Limb (tissue), 2 donors: ENCODE data around the gene HEPN1.

Experiments
- DNase-seq, 2 donors: peaks; one replicate each; pipeline ENCODE4 v3.0.0-alpha.2; 2016; ENCODE audit errors: extremely low spot score in 2 of 2

HEPN1 gene

GRCh38 chr11:124899383-124900145 is 19.5 kb upstream of the HEPN1 start:
- peak in 1 of 2 donors; percentile 23 for DNase-seq

DNA sequence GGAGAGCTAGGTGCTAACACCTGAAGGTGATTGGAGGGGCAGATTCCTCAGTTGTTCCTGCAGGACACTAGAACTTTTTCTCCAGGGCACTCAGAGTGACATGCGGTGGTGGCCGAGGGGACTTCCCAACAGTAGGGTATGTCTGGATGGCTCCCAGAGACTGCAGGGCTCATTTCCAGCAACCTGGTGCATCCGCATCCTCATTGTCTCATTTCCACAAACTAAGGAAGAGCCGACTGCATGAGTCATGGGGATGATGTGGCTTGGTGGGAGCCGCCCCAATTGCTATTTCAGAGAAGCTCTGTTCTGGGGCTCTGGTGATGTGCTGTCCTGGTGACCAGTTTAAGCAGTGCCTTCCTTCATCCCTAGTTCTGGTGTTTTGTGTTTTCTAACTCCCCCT is 18.6 kb upstream of the HEPN1 start:
- peak in 1 of 2 donors; percentile 29 for DNase-seq

- no peak for DNase-seq
These were observed 16.4 kb upstream of the HEPN1 start for GRCh38 chr11:124902616-124903015.

GRCh38 chr11:124915541-124916369 is 3.3 kb upstream of the HEPN1 start:
- no peak for DNase-seq

- no peak for DNase-seq
These were observed 2.7 kb upstream of the HEPN1 start for GRCh38 chr11:124916370-124916710.

- no peak for DNase-seq
These were observed 1.9 kb upstream of the HEPN1 start for GRCh38 chr11:124917115-124917637.

- DNase-seq, result no peak
These were observed 848 bp downstream of the HEPN1 start for GRCh38 chr11:124919898-124920297.

DNA sequence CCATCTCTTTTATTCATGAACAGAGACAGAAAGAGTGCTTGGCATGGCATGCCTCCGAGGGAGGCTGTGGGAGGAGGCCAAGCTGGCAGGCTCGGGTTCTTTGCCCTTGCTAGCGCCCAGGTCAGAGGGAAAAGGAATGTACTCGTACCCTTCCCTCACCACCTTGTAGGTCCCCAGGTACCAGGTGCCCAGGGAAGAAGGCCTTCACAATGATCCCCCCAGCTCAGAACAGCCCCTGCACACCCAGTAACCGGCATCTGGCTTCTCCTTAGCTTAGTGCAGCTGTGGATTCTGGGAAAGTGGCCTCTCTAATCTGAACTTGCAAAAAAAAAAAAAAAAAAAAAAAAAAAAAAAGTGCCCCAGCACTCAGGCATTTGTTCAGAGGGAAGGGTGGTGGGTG is 1.3 kb downstream of the HEPN1 start:
- DNase-seq, result no peak

DNA sequence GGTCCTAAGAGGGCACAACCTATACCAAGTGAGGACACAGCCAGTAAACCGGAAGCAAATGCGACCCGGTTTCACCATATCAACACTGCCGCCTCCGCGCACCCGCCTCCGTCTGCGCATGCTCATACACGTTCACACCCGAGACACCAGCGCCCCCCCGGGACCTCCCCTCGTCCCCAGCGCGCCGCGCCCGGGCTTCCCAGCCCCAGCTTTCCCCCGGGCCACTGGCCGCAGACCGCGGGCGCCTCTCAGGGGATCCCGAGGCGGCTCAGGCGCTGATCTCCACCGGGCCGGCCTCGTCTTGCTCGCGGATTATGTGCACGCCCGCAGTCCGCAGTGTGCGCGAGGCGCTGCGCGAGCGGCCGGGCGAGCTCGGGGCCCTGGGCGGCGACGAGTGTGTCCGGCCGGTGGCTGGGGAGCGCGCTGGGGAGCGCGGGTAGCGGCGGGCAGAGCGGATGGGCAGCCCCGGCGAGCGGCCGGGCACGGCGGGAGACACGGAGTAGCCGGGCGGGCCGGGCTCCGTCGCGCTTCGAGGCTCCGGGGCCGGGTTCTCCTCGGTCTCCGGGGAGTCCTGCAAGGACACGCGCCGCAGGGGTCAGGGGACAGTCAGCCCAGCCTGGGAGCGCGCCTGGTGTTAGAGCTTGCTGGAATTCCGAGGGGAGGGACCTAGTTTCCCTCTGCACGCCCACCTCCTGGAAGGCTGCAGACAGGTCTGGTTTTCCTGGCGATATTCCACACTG is 2.0 kb downstream of the HEPN1 start:
- DNase-seq, result peak; percentile 68 to 90

DNA sequence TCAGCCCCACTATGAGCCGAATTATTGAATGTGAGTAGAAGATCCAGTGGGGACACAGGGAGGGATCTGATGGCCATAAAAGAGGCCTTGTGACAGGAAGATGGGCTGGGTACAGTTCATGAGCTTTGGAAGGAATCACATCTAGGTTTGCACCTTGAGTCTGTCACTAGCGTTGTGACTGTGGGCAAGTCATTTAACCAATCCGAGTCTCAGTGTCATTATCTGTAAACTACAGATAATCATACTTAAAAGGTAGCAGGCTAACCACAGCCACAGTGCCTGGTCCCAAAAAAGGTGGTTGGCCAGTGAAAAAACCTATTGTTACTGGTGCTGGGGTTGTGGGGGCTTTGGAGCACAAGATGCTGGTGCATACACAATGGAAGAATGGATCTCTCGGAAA is 3.8 kb downstream of the HEPN1 start:
- no peak for DNase-seq

GRCh38 chr11:124923296-124923695 is 4.2 kb downstream of the HEPN1 start:
- no peak for DNase-seq

- no peak for DNase-seq
These were observed 10.1 kb downstream of the HEPN1 start for GRCh38 chr11:124928942-124929665.

DNA sequence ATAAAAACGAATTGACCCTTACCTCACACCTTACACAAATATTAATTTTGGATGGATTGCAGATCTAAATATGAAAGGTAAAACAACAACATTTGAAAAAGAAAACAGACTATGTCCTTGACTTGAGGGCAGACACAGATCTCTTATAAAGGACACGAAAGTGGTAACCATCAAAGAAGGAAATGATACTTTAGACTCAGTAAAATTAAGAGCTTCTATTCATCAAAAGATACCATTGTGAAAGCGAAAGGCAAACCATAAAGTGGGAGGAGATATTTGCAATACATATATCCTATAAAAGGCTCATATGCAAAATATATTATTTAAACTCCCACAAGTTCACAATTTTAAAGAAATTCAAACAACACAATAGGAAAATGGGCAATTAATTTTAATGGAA is 11.7 kb downstream of the HEPN1 start:
- DNase-seq, result no peak

DNA sequence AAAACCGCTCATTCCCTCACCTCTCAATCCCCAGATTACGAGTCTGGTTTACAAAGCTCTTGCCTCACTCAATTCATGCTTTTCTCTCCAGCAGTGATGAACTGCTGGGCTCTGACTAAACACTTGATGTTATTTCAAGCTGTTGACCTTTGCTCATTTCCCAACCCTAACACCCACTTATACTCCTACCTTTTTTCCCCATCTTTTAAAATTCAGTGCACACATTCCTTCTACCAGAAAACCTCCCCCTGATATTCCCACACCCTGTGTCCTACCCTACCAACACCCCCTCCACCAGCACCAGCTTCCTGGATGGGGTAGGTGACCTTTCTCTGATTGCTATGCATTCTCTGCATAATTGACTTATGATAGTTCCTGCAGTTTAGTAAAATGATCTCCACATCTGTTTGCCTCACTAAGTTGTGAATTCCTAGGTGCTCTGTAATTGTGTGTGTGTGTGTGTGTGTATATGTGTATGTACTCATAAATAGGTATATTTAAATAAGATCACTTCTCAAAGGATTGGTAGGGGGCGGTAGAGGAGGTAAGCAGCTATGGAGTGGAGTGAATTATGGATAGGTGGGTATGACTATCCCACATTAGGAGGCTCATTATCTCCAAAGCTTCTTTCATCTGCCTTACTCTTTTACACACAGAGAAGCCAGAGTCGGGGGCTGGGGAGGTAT is 16.0 kb downstream of the HEPN1 start:
- DNase-seq, result no peak

DNA sequence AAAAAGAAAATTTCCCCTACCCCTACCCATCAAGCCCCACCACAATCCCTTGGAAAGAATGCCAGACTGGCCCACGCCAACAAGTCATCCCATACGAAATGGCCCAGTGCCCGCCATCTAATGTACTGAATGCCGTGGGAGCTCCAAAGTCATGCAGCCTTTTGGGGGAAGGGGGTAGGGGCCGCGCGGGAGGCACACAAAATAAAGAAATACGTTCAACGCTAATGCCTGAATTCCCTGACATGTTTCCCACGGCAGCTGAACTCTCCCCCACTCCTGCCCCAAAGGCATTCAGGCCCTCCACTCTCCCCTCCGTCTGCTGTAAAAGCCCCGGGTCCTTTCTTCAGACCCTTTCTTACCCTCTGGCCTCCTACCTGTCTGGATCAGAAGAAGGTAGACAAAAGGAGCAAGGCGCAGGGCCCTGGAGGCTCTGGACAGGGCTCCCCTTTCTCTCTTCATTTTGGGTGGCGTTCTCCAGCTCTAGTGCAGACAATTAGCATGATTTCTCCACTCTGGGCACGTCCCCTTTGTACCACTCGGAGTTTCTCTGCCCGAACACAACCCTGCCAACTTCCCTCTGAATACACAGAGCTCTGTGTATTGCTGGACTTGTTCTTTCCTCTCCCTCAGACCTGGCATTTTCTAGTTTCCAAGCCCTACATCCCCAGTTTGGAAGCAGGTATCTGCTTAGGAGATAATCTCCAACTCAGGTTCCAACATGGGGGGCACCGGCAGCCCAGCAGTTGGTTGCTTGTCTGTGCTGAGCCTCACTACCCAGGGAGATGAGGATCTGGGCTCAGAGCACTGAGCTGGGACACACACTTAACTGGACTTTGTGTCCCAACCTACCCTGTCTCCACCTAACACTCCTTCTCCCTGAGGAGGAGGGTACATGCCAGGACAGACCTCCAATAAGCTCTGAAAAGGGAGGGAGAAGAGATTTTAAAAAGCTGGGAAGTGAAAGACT is 16.8 kb downstream of the HEPN1 start, which contains the start of gene HEPACAM:
HEPACAM (minus strand) TSS at position 500 of the 967 bp plus-strand sequence; CDS start at position 459, 41 bp downstream.
- DNase-seq, result no peak

DNA sequence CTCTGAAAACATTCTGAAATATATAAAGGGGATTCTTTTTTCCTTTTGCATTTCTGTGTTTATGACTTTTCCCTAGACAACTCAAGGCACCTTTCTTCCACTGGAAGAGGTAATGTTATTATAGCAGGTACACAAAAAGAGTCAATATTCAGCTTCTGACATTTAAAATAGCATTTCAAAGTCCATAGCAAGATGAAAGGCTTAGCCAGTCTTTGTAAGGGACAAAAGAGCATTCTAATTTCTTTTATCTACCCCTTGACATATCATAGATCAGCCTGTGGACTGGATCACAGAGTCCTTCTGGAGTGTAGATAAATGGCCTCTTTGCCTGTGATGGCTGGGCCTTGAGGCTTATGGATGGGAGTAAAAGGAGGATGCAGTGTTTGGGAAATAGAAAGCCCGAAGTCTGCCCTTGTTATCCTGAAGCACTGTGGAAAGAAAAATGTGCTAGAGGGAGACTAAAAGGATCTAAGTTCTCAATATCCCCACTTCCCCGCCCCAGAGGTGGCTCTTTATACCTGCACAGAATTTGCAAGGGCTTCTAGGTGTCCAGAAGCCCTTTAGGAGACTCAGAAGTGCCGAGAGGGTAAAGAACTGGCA is 18.4 kb downstream of the HEPN1 start:
- DNase-seq, result no peak

DNA sequence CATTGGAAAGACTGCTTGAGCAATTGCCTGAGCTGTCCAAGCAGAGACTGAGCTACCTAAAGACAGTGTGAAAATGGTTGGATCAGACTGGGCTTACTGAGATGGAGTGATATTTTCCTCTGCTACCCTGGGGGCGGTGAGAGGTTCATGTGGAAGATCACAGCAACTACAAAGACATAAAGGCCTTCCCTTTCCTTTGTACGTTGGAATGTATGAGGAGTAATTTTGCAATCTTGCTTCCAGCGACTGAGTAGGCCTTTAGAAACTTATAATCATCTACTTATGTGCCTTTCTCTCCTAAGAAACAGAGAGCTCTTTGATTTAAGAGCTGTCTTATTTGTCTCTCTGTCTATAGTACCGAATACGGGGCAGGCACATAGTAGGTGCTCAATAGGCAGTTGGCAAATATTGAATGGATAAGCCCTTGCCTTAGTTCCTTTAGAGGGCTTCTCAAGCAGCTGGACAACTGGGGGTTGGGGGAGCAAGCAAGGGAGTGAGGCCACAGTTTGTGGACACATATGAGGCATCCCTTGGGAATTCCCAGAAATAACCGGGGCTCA is 19.2 kb downstream of the HEPN1 start:
- no peak for DNase-seq

DNA sequence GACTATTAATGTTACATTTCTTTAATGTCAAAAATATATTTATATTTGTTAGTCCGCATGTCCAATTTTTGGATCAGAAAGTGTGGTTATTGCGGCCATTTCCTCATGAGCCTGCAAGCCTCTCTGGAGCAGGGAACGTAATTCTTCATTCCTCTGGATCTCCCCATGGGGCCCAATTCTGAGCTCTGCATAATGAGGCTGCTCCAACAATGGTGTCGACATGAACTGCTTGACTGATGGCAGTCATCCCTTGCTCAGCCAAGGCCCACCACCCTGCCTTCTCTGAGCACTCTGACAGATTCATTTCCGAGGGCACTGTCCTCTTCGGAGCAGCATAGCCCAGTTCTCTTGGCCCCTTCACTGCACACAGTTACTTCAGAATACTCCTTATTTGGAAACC is 19.9 kb downstream of the HEPN1 start:
- no peak for DNase-seq

- DNase-seq, result no peak
These were observed 22.7 kb downstream of the HEPN1 start for GRCh38 chr11:124941703-124942102.
